ENCODE data around the gene TTC19.
"Not testable (repeated sequence)": the region's sequence is repeated elsewhere in the genome, so short reads cannot be mapped to it uniquely, and the experiment has no call there.

TTC19 gene

DNA sequence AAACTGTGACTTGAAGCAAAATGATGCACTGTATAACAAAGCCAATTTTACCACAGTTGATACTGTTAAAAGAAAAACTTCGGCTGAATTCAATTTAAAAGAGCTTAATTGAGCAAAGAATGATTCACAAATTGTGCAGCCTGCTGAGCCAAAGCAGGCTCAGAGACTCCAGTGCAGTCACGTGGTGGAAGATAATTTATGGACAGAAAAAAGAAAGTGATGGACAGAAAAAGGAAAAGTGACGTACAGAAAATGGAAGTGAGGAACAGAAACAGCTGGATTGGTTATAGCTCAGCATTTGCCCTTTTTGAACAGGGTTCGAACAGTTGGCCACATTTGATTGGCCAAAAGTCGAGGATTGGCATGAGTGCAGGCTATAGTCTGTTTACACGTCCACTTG, 25.8 kb upstream of the TTC19 start:
- DNase-seq = no peak

DNA sequence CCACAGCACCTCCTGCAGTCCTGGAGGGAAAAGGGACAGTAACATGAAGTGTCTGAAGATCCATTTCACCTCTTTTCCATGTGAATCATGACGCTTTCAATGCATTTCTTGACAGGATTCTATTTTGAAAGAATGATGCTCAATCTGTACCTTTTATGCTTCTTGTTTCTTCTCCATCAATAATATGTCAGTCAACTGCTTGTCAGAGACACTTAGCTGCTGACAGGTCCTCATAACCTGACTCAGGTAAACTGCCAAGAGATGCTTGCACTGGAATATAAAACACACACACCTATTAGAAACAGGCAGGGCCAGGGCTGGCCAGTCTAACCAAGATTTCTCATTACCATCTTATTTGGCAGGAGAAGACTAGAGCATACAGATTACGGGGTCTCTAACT, 21.7 kb upstream of the TTC19 start:
- DNase-seq = no peak

DNA sequence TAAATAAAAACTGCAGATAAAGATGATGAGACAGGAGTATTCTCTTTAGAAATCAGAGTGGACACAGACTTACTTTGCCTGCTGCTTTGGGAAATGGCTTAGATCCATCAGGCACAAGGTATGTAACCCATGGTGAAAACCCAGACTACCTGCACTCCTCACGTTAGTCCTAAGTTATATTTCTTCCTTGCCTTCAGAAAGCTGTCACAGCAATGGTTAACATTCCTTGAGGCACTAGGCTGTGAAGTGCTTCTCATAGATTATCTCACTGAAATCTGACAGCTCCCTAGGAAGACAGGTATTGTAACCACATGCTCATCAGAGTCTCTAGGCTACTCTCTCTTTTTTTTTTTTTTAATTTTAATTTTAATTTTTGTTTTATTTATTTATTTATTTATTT, 21.0 kb upstream of the TTC19 start:
- DNase-seq = no peak

DNA sequence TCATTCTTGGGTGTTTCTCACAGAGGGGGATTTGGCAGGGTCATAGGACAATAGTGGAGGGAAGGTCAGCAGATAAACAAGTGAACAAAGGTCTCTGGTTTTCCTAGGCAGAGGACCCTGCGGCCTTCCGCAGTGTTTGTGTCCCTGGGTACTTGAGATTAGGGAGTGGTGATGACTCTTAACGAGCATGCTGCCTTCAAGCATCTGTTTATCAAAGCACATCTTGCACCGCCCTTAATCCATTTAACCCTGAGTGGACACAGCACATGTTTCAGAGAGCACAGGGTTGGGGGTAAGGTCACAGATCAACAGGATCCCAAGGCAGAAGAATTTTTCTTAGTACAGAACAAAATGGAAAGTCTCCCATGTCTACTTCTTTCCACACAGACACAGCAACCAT, 20.6 kb upstream of the TTC19 start:
- DNase-seq = not testable (repeated sequence)

- DNase-seq = no peak
Measured at GRCh38 chr17:15981208-15981607, 18.4 kb upstream of the TTC19 start.

DNA sequence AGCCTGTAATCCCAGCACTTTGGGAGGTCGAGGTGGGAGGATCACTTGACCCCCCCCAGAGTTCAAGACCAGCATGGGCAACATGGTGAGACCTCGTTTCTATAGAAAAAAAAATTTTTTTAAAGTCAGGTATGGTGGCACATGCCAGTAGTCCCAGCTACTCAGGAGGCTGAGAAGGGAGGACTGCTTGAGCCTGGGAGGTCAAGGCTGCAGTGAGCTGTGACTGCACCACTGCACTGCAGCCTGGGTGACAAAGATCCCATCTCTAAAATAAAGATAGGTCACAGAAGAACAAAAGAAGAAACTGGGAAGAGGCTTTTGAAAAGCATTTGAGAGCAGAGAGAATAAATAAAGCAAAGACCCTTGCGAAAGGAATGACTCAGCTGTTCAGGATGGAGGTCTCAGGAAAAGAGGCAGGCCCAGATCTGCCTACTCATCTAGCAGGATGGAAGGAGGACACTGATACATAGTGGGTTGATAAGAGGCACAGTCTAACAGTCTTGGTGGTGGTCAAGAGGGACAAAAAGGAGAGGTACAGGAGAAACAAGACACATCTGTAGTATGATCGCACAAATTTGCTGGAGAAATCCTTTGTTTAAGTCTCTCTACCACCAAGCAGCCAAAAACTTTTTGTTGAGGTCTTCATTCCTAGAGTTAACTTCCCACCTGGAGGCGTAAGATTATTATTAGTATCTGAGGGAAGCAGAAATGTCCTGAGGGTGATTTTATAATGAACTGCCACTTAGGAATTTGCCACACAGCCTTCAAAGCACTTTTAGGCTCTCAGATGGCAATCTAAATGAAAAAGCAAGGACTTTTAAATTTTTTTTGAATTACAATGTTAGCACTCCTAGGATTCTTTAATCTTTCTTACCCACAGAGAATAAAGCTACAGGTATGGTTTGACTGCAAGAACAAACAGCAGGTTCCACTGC, 17.7 kb upstream of the TTC19 start:
- DNase-seq = no peak

- no peak for DNase-seq
Measured at GRCh38 chr17:15996322-15996721, 3.3 kb upstream of the TTC19 start.

- no peak for DNase-seq
Measured at GRCh38 chr17:15998031-15998562, 1.5 kb upstream of the TTC19 start.

GRCh38 chr17:15999974-16000827, 577 bp downstream of the TTC19 start:
- no peak for DNase-seq

GRCh38 chr17:16001226-16001897, 1.7 kb downstream of the TTC19 start:
- no peak for DNase-seq

DNA sequence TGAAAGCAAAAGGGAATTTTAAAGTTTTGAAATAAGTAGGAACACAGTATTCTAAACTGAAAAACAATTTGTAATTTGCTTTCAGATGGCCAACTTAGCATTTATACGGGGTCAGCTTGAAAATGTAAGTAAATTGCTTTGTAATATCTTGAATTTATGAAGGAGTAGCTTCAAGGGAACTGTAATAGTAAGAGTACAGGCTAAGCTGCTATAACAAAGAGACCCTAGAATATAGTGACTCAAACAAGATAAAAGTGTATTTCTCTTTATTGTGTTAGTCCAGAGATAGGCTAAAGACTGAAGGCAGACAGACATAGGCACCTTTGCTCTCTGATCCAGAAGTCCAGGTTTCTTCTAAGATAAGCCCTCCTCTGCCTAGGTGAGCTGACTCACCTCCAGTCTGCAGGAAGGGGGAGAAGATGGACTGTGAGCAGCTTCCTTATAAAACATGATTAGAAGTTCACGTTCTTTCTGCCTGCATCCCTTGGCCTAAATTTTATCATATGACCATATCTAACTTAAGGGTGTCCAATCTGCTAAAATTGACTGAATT, 3.2 kb downstream of the TTC19 start:
- DNase-seq = no peak

- DNase-seq = no peak
Measured at GRCh38 chr17:16003841-16004240, 4.2 kb downstream of the TTC19 start.

DNA sequence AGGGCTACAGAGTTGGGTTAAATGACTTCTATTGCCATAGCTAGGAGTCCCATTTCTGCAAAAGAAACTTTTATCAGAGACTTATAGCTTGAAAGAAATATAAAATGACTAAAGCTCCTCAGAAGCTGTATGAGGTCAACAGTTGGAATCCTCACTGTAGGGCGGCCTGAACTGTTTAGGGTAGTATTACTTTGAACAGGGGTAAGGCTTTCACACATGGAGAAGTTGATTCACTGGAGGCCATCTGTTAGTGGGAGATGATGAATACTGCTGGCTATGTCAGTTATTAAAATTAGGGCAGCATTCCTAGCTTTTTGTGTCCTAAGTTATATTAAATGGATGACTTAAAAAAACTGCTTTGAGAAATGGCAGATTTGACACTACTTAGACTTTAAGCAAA, 6.0 kb downstream of the TTC19 start:
- no peak for DNase-seq

GRCh38 chr17:16007439-16007838, 7.8 kb downstream of the TTC19 start:
- DNase-seq = no peak

DNA sequence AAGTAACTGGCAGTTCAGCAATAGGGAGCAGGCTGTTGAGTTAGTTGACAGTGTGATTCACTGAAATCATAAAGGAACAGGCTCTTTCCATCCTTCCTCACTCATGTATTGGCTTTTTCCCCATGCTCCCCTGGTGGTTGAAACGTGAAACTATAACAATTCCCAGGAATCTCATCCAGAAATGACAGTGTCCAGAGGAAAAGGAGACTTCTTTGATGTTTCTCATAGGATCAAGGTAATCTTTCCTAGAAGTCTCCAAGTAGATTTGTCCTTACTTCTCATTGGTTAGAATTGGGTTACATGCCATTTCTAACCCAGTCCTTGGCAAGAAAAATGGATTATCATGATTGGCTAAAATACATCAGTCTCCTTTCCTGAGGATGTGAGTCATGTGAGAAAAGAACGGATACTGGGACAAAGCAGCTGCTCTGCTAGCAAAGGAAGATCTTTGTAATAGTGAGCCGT, 14.4 kb downstream of the TTC19 start:
- DNase-seq = no peak

- DNase-seq = no peak
Measured at GRCh38 chr17:16019347-16019746, 19.7 kb downstream of the TTC19 start.

DNA sequence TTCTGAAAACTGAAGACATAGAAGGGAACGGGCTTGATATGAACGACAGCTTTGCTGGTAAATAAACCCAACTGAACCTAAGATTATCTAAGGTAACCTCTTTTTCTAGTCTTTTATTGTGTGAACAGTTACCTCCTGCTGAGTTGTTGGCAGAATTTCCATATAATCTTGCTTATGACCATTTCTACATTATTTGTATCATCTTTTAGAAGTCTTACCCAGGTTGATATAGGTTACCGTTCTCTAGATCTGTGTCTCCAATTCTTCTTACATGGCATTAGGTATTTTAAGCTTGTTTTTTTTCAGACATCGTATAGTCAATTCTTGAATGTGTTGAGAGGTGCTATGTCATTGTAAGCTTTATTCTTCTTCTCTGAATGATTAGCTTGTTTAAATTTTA, 24.3 kb downstream of the TTC19 start:
- no peak for DNase-seq

- DNase-seq = no peak
Measured at GRCh38 chr17:16025202-16025601, 25.6 kb downstream of the TTC19 start.

DNA sequence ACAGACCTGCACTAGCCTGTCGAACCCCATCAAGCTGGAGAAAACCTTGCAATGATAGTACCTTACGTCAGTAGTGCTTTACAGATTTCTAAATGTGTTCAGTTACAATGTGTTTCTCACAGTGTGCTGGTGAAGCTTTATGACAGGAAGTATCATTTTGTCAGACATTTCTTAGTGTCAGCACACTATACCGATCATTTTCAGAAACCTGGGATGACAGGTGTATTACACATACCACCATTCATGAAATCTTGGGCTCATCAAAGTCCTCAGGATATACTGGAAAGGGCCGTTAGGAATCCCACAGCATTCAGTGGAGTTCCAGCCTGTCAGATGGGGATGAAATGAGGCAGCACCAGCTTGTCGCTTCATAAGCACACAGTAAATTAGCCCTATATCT, 27.3 kb downstream of the TTC19 start:
- DNase-seq = no peak

- peak; percentile 33 for DNase-seq
Measured at GRCh38 chr17:16027708-16028584, 28.3 kb downstream of the TTC19 start.

- no peak for DNase-seq
Measured at GRCh38 chr17:16033729-16034349, 34.2 kb downstream of the TTC19 start.
